Left colon (tissue), 2 donors: ENCODE measurements around the gene NPPA. TPM values are rescaled to one million over a fixed set of nuclear protein-coding genes. Genes with fewer than 3 reads are reported as not detected.

Experiments used
- ATAC-seq: fragments of 200-7000 bp; cut with Tn5 transposase; one replicate; pipeline ENCODE4 v1.9.1; 2020; ENCODE audit warnings: mild to moderate bottlenecking, moderate library complexity
- DNase-seq, 2 donors: peaks; one replicate each; pipeline ENCODE4 v3.0.0-alpha.2; 2020
- intact Hi-C, 2 donors: fragments of 100-400 bp; cut with DNase I in 1 of 2; cut with micrococcal nuclease in 1 of 2; formaldehyde crosslinking; loops; one replicate each; pipeline versions ENCODE4 v1.11.2 to v1.14.0; 2022; cut with DNase I, micrococcal nuclease
- total RNA-seq, 2 donors: library from RNA; stranded (reverse); fragmentation: NEBNext Ultra II Directional; extraction: Animal tissue kit (Norgen Biotek cat#: 25700); gene quantifications; one replicate each; pipeline ENCODE4 v1.2.1, GENCODE V29; 2021
- donor health status: DM: no; HTN: no; CAD: no.
- donor health status: DM: yes; HTN: yes; CAD: no.

NPPA gene
- total RNA-seq, 2 donors from 2014 or later = not detected

- no peak for ATAC-seq
- DNase-seq = no peak
- intact Hi-C loops = no loop called here
Observed at GRCh38 chr1:11799099-11799498, 48.5 kb downstream of the NPPA start.

- ATAC-seq = no peak
- DNase-seq = no peak
- intact Hi-C loops = no loop called here
Observed at GRCh38 chr1:11797525-11798216, 49.9 kb downstream of the NPPA start.

- DNase-seq = no peak
- intact Hi-C loops = no loop called here
- ATAC-seq = no peak
Observed at GRCh38 chr1:11796036-11796828, 51.4 kb downstream of the NPPA start.

Other genes with a start within 250 kb of the NPPA start
- 1 to 10 TPM in 1 of 2 donors, under 1 TPM in 1; 0.55 to 1.4 TPM for gene FBXO2, start 193.4 kb downstream of the NPPA start, total RNA-seq
- gene FBXO44, start 192.9 kb downstream of the NPPA start, total RNA-seq = 1 to 10 TPM; 4.0 to 8.1 TPM
- gene FBXO6, start 183.6 kb downstream of the NPPA start, total RNA-seq = 1 to 10 TPM; 6.8 to 8.1 TPM
- gene MAD2L2, start 166.6 kb downstream of the NPPA start, total RNA-seq = 1 to 10 TPM; 7.0 to 7.4 TPM
- under 1 TPM; 0.06 to 0.11 TPM for gene DRAXIN, start 156.1 kb downstream of the NPPA start, total RNA-seq
- 10 to 100 TPM; 12.3 to 16.7 TPM for gene AGTRAP, start 111.6 kb downstream of the NPPA start, total RNA-seq
- gene C1orf167, start 85.6 kb downstream of the NPPA start, total RNA-seq = not detected
- gene MTHFR, start 41.8 kb downstream of the NPPA start, total RNA-seq = 10 to 100 TPM; 44.8 to 48.2 TPM
- gene CLCN6, start 41.6 kb downstream of the NPPA start, total RNA-seq = 10 to 100 TPM; 14.6 to 20.4 TPM
- gene NPPB, start 11.2 kb upstream of the NPPA start, total RNA-seq = not detected
- gene KIAA2013, start 78.6 kb upstream of the NPPA start, total RNA-seq = 100 to 1,000 TPM; 105 to 120 TPM
- 10 to 100 TPM; 36.4 to 49.8 TPM for gene PLOD1, start 86.9 kb upstream of the NPPA start, total RNA-seq
- gene MFN2, start 132.7 kb upstream of the NPPA start, total RNA-seq = 10 to 100 TPM; 93.9 to 99.6 TPM
- 10 to 100 TPM; 16.2 to 22.9 TPM for gene MIIP, start 171.7 kb upstream of the NPPA start, total RNA-seq
- gene TNFRSF8, start 215.5 kb upstream of the NPPA start, total RNA-seq = under 1 TPM; 0.15 to 0.25 TPM